ENCODE data around the gene C7orf33.

DNA sequence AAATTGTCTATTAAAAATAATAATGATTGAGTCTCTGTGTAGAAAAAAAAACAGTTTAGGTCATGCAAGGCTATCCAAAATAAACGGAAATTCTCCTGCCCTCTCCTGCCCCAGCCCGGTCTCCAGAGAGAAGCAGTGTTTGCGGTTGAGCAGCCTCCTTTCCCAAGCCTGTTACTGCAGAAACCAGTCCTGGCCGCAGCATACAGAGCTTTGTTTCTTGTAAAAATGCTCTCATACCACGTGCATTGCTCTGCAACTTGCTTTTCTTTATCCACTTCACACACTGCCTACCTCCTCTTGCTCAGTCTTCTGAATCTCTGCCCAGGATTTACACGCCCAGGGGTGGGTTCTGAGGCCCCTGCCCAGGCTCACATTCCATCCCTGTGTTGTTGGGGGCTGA, 73.8 kb downstream of the C7orf33 start:
- TF ChIP-seq, protein P1, sequence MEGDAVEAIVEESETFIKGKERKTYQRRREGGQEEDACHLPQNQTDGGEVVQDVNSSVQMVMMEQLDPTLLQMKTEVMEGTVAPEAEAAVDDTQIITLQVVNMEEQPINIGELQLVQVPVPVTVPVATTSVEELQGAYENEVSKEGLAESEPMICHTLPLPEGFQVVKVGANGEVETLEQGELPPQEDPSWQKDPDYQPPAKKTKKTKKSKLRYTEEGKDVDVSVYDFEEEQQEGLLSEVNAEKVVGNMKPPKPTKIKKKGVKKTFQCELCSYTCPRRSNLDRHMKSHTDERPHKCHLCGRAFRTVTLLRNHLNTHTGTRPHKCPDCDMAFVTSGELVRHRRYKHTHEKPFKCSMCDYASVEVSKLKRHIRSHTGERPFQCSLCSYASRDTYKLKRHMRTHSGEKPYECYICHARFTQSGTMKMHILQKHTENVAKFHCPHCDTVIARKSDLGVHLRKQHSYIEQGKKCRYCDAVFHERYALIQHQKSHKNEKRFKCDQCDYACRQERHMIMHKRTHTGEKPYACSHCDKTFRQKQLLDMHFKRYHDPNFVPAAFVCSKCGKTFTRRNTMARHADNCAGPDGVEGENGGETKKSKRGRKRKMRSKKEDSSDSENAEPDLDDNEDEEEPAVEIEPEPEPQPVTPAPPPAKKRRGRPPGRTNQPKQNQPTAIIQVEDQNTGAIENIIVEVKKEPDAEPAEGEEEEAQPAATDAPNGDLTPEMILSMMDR (IDR thresholded peaks at IDR 0.05), result no peak
- TF ChIP-seq EMX1 (CRISPR knock-in tag; IDR thresholded peaks at IDR 0.05) (no peak), ELF4 (CRISPR knock-in tag; IDR thresholded peaks at IDR 0.05; ENCODE audit: low read depth) (no peak), SOX15 (CRISPR knock-in tag; IDR thresholded peaks at IDR 0.05) (no peak), JAZF1 (CRISPR knock-in tag; IDR thresholded peaks at IDR 0.05) (no peak)
- TF ChIP-seq, protein P2, sequence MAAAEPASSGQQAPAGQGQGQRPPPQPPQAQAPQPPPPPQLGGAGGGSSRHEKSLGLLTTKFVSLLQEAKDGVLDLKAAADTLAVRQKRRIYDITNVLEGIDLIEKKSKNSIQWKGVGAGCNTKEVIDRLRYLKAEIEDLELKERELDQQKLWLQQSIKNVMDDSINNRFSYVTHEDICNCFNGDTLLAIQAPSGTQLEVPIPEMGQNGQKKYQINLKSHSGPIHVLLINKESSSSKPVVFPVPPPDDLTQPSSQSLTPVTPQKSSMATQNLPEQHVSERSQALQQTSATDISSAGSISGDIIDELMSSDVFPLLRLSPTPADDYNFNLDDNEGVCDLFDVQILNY (CRISPR knock-in tag; IDR thresholded peaks at IDR 0.05), result no peak
